Measurements from ENCODE around the gene ITFG2.

DNA sequence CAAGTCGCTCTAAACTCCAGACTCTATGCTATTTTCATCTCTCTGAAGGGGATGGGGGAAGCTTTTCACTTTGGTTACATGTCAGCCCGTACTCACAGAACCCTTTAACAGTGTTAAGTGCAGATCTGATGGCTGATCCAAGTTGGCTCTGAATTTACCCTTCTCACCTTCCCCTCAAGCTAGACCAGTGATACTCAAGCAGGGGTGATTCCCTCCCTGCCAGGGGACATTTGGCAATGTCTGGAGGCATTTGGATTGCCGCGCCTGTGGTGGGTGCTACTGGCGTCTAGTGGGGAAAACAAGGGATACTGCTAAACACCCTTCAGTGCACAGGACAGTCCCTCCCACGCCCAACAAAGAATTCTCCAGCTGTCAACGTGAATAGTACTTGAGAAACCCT lies 50.4 kb downstream of the ITFG2 start:
- TF ChIP-seq, protein P1, sequence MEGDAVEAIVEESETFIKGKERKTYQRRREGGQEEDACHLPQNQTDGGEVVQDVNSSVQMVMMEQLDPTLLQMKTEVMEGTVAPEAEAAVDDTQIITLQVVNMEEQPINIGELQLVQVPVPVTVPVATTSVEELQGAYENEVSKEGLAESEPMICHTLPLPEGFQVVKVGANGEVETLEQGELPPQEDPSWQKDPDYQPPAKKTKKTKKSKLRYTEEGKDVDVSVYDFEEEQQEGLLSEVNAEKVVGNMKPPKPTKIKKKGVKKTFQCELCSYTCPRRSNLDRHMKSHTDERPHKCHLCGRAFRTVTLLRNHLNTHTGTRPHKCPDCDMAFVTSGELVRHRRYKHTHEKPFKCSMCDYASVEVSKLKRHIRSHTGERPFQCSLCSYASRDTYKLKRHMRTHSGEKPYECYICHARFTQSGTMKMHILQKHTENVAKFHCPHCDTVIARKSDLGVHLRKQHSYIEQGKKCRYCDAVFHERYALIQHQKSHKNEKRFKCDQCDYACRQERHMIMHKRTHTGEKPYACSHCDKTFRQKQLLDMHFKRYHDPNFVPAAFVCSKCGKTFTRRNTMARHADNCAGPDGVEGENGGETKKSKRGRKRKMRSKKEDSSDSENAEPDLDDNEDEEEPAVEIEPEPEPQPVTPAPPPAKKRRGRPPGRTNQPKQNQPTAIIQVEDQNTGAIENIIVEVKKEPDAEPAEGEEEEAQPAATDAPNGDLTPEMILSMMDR (conservative IDR thresholded peaks at IDR 0.05; ENCODE audit: low read length) = no peak
- no peak for TF ChIP-seq EZH2phosphoT487 (IDR thresholded peaks at IDR 0.05; ENCODE audit: borderline replicate concordance)

Data from Loucy (cell line).